ENCODE results near the gene KCNT1. TPM values are rescaled to one million over a fixed set of nuclear protein-coding genes. Genes with fewer than 3 reads are reported as not detected.

KCNT1 gene
- total and polyA plus RNA-seq, 2 donors (not counting 3 experiments of a cell fraction or from before 2014, with no cell fraction given), result not detected

- H3K4me2 ChIP-seq (ENCODE audit: insufficient read depth, low read length), result no peak overlapping the region
- DNase-seq (ENCODE audit: low read depth, low spot score) (no peak), FAIRE-seq (no peak)
- no peaks in the 10 kb centered on the region for H3K27me3 ChIP-seq (ENCODE audit: control insufficient read depth in 2 of 2, insufficient read depth in 2 of 2, low read length in 2 of 2)
- no peaks in the 10 kb centered on the region for H3K9me1 ChIP-seq (replicated peaks; ENCODE audit: control insufficient read depth, extremely low read depth, insufficient read depth, low read length)
- no peaks in the 10 kb centered on the region for H3K9me3 ChIP-seq (replicated peaks; ENCODE audit: control insufficient read depth, insufficient read depth, low read length)
- no peak overlapping the region for H3K9ac ChIP-seq (replicated peaks; ENCODE audit: extremely low read depth, insufficient read depth, low read length)
- CTCF ChIA-PET, result no interaction called here
- H2AFZ ChIP-seq (ENCODE audit: low read depth, low read length), result no peak overlapping the region
- no peak overlapping the region for H3K27ac ChIP-seq (ENCODE audit: insufficient read depth, low read depth, low read length)
- no TSS peak for BruUV-seq (replicated peaks)
- no peak overlapping the region for H3K4me3 ChIP-seq (replicated peaks in 1 of 3; ENCODE audit: insufficient read depth in 1 of 3, low read depth in 1 of 3, low read length in 3 of 3)
- no peaks in the 10 kb centered on the region for H3K36me3 ChIP-seq (ENCODE audit: control insufficient read depth in 2 of 2, extremely low read depth in 1 of 2, insufficient read depth in 2 of 2, low read length in 2 of 2)
- no peak for TF ChIP-seq POLR2AphosphoS5 (IDR thresholded peaks at IDR 0.05; ENCODE audit: insufficient read depth, low read depth, low read length)
- no peak for TF ChIP-seq POLR2A (IDR thresholded peaks at IDR 0.05; ENCODE audit: low read depth, low read length)
- no peak for TF ChIP-seq FOS (IDR thresholded peaks at IDR 0.05; ENCODE audit: borderline replicate concordance, insufficient read depth, low read length)
- no peak for TF ChIP-seq GATA2 (IDR thresholded peaks at IDR 0.05; ENCODE audit: insufficient read depth, insufficient read length, low read depth, low read length)
- TF ChIP-seq JUN (IDR thresholded peaks at IDR 0.05; ENCODE audit: borderline replicate concordance, insufficient read depth, insufficient read length, low read depth), result no peak
- no peak for TF ChIP-seq EZH2 (IDR thresholded peaks at IDR 0.05; ENCODE audit: borderline replicate concordance, low read depth, low read length, severe bottlenecking)
- TF ChIP-seq, protein P1, sequence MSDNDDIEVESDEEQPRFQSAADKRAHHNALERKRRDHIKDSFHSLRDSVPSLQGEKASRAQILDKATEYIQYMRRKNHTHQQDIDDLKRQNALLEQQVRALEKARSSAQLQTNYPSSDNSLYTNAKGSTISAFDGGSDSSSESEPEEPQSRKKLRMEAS (IDR thresholded peaks at IDR 0.05; ENCODE audit: insufficient read depth, insufficient read length), result no peak
- TF ChIP-seq MYC (IDR thresholded peaks at IDR 0.05; ENCODE audit: low read depth, low read length), result no peak
- no peak for TF ChIP-seq CTCF (IDR thresholded peaks at IDR 0.05; ENCODE audit: extremely low read depth in 1 of 2, insufficient read depth in 1 of 2, low read depth in 1 of 2, low read length in 2 of 2)
- intact Hi-C loops (cut with micrococcal nuclease), result no loop called here
- dilution Hi-C loops (cut with MboI; ENCODE audit: extremely low pct_ligation_motif_present, low sequenced_read_pairs), result no loop called here
- no peaks in the 10 kb centered on the region for H4K20me1 ChIP-seq (replicated peaks; ENCODE audit: control insufficient read depth, extremely low read depth, insufficient read depth, low read length)
- H3K79me2 ChIP-seq (ENCODE audit: control insufficient read depth, insufficient read depth, low read length), result no peaks in the 10 kb centered on the region
- H3K4me1 ChIP-seq (ENCODE audit: control insufficient read depth, extremely low read depth, insufficient read depth, low read length), result no peaks in the 10 kb centered on the region
- POLR2A ChIA-PET, result no interaction called here
Observed at GRCh38 chr9:135787317-135787716, 85.3 kb downstream of the KCNT1 start.
